ENCODE data around the gene CCDC80.

Gene CCDC80

DNA sequence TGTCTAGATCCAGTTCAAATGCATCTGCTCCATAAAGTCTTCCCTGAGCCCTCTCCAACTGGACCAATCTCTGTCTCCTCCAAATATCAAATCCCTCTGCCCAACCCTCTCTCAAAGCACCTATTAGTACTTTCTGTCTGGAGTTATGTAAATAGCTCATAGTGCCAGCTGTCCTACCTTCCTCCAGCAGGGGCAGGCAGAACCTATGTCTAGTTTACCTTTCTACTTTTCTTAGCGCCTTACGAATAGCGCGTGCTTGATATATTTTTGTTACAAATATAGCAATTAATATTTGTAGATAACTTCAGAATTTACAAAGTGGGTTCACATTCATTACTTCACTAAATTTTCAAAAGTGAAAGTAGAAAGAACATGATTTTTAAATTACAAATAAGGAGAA lies 14.0 kb upstream of the CCDC80 start:
- DNase-seq (ENCODE audit: low spot score): no peak

DNA sequence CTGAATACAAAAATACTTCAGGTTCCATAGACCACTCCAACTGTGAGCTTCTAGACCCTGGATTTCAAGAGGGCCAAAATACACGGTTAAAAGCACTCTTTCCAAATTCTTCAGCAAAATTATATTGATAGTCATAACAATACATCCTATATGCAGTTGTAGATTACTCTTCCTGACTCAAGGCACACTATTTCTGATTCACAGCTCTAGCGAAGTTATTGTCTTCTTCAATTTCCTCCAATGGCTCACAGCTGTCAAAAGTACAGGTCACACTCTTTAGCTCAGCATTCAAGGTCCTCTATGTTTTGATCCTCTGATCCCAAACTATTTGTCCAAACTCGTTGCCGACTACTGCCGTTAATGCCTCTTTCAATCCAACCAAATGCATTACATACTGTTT lies 13.5 kb upstream of the CCDC80 start:
- no peak for DNase-seq (ENCODE audit: low spot score)

DNA sequence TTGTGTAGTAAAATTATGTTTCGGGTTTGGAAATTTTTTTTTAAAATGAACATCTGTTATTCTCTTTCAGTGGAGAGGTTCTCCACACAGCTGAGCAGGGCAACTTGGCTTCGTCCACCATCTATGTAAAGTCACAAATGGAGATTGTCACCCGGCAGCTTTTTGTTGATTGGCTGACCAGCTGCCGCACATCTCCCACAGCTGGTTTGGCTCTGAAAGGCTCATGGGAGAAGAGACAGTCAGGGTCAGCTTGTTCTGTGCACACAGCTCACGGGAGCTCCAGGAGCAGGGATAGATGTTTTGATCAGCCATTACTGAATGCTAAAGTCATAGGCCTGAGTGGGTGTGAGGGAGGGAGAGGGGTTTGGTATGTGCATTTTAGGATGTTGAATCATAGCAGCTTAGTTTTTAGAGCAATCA lies 12.9 kb upstream of the CCDC80 start:
- DNase-seq (ENCODE audit: low spot score): no peak

DNA sequence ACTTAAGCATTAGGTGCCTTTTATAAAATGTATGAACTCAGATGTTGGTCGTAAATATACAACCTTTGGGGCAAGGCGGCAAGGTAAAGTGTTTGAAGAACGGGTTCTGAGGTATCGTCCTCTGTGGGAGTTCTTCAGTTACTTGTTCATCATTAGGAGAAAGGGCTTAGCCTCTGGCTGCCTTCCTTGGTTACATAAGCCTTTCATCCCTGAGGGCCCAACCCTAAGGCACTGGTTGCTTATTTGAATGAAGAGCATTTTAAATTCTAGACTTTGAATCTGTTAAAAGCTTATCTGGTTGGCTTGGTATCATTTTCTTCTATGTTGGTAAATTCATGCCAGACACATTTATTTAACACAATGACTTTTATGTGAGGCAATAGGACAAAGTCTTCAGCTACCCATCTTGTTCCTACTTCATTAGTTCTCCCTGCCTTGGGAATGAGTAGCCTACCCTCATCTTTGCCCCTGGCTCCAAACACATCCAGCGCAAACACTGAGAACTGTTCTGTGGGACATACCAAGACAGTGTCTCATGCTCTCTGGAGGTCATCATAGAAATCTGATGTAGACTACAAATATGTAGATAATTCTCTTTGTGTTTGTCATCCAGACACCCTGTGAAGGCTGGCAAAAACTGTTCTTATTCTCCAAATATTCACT lies 12.4 kb upstream of the CCDC80 start:
- DNase-seq (ENCODE audit: low spot score): no peak

DNA sequence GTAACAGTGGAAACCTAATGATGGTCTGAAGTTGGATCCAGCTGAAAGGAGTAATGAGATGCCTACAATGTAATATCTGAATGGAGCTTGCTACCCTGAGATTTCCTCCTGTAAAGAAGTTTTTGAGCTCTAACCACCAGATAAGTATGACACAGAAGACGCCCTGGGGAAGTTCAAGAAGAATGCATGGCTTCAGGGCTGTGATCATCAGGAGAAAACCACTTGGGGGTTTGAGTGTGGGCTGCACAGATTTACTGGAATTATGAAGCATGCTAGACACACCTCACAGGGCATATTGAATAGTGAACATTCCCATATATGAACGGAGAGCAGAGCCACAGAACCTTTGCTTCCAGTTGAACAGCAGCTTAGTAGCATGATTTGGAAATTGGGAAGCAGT lies 10.6 kb upstream of the CCDC80 start:
- no peak for DNase-seq (ENCODE audit: low spot score)

DNA sequence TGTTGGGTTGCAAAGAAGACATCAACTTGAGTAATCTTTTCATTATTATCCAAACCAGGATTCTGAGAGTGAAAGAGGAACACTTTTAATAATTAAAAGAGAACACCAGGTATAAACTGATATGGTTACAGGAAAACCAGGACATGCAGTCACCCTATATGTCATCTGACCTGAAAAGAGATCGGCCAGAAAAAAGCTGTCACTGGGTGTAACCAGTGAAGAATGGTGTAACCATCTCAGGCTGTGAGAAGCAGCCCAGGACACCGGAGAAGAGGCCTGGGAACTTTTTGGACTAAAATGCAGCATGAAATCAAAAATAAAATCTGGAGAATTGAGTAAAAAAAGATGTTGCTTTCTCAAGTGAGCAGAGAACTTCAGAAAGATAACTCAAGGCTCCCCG lies 10.1 kb upstream of the CCDC80 start:
- DNase-seq (ENCODE audit: low spot score): no peak

DNA sequence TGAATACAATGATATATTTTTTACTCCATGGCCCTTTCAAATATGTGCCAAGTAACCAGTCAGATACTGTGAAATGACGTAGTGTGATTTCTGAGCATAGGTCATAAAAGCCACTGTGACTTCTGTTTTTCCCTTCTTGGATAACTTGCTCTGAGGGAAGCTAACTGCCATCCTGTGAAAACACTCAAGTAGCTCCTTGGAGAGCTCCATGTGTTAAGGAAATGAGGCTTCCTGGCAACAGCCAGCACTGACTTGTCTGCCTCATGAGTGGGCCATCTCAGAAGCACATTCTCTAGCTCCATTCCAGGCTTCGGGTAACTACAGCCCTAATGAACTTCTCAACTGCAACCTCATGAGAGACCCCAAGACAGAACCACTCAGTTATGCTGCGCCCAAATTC lies 9.5 kb upstream of the CCDC80 start:
- DNase-seq (ENCODE audit: low spot score): no peak

DNA sequence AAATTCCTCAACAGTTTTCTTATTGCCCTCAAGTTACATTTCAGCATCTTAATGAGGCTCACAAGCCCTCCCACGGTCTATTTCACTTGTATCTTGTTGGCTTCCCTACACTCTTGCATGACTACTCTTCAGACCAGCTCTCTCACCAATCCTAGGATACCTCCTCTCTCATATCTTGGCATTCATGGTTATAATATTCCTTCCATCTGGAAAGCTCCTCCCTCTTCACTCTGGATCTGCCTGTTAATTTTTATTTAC lies 8.5 kb upstream of the CCDC80 start:
- DNase-seq (ENCODE audit: low spot score): no peak

DNA sequence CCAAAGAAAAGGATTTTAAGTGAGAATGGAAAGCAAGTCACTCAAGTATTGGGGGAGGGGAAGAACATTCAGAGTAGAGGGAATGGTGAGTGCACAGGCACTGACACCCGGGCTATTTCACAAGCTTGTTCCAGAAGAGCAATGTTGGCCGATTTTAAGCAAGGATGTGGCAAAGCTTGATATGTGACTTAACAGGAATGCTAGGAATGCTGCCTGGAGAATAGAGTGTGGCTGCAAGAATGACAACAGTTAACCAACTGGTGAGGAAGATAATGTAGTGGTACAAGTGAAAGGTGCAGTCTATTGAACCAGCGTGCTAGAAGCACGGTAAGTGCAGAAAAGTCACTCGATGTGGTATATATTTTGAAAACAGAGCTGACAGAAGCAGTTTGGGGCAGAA lies 6.2 kb upstream of the CCDC80 start:
- no peak for DNase-seq (ENCODE audit: low spot score)

DNA sequence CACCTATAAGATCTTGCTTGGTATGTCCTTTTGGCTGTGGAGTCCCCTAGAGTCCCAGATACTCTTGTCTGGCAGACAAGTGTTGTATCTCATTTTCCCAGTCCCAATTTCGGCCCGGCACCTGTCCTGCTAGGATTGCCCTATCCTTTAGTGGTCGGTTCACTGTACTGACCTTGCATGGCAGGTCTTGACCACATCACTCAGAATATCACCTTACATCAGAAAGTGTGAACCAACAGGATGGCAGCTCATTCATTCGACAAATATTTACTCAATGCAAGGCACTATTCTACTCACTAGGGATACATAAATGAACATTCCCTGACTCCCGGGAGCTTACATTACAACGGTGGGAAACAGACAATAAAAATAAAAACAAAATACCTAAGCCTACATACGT lies 5.7 kb upstream of the CCDC80 start:
- DNase-seq (ENCODE audit: low spot score): no peak

DNA sequence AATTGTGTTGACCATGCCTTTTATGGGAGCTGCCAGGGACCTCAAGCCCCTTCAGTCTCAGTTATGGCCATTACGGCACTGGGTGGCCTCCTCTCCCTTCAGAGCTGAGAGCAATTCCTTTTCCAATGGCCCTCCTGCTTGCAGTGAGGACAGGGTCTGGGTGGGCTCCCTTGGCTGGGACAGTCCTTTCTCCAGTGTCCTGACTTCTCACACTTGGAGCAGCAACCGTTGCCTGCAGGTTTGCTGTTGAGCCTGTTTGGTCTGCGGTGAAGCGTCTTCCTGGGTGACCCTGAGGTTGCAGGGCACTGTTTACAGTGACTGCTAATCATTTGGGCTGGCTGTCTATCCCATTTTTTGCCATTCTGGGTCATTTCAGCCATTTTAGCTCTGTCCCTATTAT lies 3.5 kb upstream of the CCDC80 start:
- DNase-seq (ENCODE audit: low spot score): no peak

DNA sequence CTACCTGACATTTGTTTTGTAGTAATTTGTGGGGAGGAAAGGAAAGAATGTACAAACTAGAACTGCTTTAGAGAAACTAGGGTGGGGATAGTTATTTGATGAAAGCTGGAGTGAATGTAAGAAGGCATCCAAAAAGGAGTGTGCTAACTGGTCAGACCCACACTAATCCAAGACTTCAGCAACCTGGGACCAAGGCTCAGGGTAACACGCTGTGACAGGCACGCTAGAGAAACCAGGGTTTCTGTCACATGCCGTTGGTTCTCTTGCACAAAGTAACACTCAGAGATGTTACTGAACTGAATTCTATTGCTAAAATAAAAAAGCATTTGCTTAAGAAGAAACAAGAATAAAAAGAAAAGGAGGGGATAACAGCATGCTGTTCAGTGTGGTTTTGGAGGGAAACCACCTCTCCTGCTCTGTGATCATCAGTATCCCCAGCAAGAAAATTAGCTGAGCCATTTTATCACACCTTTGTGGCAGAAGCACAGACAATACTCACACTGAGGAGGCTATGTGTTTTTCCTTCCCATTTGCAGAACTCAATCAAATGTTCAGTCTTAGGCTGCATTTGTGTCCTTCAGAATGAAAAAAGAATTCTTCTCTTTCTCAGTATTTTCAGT lies 2.8 kb upstream of the CCDC80 start:
- peak; percentile 29 for DNase-seq (ENCODE audit: low spot score)

DNA sequence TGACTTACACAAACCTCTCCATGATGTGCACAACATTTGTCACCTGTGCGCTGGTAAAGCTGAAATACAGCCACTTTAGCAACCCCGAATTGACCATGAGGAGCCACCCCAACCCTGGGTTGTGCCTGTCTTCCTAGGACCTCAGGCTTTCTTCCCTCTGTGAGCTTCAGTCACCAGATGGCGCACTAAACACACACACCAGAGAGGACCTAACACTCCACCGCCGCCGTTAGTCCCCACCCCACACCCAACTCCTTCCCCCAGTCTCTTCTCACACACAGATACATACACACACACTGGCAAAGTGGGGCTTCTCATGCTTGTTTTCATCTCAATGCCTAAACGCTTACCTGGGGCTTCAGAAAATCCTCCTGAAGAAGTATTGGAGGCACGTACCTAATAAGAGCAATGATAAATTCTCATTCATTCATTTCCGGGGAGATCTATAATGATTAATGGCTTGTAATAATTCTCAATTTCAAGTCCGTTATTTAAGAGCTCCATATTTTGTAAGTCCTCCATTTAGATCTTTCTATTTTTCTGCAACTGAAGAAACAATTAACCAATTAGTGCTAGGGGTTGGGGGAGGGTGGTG lies 2.1 kb upstream of the CCDC80 start:
- DNase-seq (ENCODE audit: low spot score): peak; percentile 86

DNA sequence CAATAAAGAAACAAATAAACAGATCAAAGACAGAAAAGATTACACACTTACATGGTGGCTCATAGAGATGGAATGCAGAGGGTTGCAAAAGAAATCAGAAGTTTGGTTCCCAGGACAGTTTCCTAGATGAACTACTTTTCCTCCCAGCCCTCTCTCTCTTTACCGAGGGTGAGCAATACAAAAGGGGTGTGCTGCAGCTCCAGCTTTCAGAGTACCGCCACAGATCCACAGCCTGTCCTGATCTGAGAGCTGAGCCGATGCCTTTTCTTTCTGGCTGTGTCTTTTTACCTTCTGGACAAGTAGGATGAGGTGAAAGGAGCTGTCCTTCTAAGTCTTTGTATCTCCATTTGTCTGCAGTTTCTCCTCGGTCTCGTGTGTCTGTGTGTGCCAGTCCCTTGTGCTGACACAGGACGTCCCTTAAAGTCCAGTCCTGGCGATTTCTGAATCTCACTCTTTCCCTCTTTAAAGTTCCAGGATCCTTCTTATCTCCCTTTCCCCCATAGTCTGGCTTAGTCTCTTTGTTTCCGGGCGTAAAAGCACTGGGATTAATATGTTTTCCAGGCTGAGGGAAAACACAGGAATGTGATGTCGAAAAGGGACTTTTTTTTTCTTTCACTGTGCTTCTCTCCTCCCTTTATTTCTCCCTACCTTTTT lies 540 bp downstream of the CCDC80 start:
- no peak for DNase-seq (ENCODE audit: low spot score)

DNA sequence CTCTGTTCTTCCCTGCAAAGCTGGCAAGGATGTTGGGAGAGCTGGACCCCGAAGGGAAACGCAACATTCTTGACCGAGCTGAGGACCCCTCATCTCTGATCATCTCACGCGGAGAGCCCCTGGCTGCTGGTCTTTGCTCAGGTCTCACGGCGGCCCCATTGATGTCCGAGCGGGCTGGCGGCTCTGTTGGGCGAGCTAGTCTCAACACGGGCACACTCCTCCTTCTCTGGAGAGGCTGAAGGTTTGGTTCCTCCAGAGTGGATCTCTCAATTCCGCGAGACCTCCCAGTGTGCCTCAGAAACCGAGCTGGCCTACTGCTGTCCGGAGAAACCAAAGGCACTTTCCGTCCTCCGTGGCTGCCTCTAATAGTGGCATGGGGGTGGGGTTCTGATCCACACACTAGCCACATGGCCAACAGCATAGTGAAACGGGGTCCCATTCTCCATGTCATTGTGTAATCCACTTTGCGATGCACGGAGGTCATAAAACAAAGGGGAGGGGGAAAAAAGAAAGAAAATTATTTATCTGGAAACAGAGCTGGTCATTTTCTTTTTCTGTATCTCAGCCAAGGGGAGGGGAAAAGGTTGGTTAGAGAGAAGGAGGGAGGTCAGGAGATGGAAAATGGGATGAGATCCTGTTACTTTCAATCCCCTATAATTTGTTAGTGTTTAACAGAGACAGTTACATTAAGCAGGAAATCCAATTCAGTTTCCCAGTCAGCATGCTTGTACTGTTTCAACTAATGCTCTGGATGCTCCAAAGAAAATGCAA lies 1.3 kb downstream of the CCDC80 start:
- DNase-seq (ENCODE audit: low spot score): no peak

DNA sequence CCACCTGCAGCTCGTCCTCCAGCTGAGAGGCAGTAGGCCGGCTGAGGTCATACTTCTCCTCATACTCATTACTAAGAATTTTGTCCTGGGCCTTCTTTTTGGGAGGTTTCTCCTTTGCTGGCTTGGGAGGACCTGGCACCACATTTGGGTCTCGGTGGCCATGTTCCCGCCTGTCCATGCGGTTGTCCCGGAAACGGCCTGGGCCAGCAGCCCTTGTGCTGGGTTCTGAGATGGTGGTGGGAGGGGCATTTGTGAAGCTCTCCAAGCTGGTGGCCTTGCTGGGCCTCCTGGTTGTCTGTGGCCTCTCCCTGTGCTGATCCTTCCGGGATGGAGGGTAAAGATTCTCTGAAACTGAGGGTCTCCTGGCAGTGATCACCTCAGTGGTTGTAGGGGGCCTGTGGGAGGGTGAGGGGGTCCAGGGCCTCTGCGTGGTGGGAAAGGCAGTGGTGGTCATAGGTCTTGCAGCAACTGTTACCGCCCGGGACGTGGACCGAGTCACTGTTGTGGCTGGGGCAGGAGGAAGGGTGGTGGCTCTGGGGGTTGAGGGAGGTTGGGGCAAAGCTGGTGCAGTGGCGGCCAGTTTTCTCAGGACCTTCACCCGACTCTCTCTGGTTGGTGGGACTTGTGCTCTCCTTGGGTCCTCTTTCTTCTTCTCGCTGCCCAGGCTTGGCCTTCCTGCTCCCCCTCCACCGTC lies 2.5 kb downstream of the CCDC80 start:
- DNase-seq (ENCODE audit: low spot score): no peak

DNA sequence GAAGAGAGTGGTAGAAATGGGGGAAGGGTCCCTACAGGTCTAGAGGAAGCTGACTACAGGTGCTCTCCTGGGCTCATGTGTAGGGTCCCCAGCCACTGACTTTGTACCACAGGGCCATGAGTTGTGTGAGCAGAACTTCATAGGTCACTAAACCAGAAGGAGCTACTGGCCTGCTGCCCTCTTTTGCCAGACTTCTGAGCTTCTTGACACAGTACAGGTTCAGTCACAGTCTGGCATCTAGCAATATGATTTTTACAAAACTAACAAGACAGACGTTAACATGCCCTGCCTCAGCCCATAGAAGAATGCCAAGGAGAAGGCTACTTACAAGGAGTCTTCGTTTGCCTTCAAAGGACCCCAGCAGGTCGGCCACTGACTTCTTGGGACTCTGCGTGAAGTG lies 3.2 kb downstream of the CCDC80 start:
- no peak for DNase-seq (ENCODE audit: low spot score)

DNA sequence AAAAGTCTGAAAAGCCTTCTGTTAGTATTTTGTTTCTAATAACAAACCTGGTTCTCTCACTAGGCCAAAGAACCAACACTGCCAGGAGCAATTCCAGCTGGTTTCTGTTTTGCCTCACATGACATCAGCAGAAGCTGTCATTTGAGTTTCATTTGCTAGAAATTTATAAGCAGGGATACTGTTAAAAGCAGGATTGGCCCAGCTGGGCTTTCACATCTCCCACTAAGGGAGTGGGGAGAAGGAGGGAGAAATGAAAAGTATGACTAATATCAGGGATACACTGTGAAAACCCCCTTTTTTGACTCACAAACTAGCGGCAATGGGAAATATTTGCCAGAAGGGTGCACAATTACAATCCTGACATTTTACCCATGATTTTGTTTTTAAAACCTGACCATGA lies 5.3 kb downstream of the CCDC80 start:
- no peak for DNase-seq (ENCODE audit: low spot score)

DNA sequence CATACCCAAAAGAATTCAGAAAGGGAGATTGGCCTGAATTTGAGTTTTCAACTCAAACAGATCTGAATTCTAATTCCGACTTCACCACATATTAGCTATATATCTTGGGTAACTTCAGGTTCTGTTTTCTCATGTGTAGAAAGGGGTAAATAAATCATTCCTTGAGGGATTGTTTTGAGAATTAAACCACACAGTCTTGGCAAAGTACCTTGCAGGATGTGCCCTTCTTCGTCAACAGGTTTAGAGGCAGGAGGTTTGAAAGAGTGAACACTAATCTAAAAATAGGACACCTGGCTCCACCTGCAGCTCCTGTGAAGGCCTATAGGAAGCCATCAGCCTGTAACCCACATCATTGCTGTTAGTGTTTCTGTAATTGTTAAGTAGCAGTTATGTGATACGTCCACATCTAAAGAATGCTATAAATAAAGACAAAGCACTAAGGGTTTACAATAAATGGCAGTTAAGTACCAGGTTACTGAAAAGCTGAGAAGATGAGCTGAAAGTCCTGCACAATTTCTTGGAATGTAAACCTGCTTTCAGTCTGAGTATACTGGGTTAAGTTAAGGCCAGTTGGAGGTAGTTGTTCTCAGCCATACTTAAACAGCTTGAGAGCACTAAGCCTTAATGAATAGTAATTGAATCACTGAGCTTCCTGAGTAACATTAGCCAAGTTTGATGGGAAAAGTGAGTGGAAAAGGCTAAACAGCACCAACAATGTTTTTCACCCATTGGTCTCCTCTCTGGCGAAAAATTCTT lies 6.0 kb downstream of the CCDC80 start:
- DNase-seq (ENCODE audit: low spot score): no peak

DNA sequence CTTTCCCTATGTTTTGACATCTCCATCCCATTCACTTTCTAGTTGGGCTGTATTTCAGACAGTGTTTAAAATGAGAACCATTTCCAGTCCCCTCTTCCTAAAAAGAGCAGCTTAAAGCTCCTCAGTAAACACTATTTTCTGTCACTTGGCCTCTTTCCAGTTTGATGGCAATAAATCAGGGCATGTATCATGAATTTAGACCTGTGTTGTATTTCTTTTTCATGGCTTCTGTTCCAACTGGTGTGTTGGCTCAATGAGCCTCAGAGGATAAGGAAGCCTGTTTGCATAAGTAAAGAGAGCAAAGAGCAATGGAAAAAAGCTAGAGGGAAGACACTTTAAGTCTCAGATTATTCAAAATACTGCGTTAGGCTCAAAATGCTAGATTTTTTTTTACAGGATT lies 7.2 kb downstream of the CCDC80 start:
- DNase-seq (ENCODE audit: low spot score): no peak

DNA sequence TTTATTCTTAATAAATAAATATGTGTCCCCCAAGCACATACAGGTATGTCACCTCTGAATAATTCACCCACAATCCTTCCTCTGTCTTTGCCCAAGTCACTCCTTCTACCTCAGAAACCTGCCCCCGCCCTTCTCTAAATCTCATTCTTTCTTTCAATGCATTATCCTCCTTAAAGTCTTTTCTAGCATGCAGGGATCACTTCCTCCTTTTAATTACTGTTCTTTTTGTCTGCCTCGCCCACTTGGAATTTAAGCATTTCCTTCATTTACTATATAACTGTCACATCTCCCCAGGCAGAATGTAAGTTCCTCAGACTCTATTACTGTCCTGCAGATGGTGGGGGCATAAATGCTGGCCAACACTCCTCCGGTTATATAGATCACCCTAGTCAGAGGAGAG lies 7.8 kb downstream of the CCDC80 start:
- DNase-seq (ENCODE audit: low spot score): no peak

DNA sequence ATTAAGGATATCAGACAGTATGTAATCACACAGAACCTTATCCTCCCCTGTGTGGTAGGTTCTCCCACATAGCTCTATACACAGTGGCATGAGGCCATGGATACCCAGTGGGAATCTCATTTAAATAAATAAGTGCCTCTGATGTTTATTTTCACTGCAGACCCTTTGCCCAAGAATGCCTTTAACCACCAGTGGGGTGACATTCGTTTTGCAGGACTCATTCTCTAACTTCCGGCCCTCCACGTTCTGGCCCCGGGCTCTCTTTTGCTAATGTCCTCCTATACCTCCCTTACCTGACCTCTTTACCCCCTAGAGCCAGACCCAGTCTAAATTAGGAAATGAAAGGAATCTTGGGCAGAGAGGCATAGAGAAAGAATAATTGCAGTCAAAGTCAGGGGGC lies 8.3 kb downstream of the CCDC80 start:
- no peak for DNase-seq (ENCODE audit: low spot score)

All from CD4-positive, alpha-beta T cell treated with Interleukin-2 at 100 ng/mL for 4 hours (primary cell).